HL-60 (cell line): ENCODE data around the gene IFRD1.

Source experiments
- DNase-seq, 2 experiments: peaks; one replicate each; pipeline ENCODE4 v3.0.0-alpha.2; 2010 to 2020; ENCODE audit warnings: low read depth in 1 of 2, low spot score in 1 of 2
- H3K27ac ChIP-seq: fragments of 250-450 bp; sonication (Bioruptor Pico); replicated peaks from 2 replicates; pipeline ENCODE4 v1.5.1; 2020; ENCODE audit warnings: mild to moderate bottlenecking, moderate library complexity
- H3K27me3 ChIP-seq: fragments of 250-450 bp; sonication (Bioruptor Pico); 2 replicates; pipeline ENCODE4 v1.5.1; 2021; ENCODE audit warnings: mild to moderate bottlenecking, moderate library complexity; ENCODE audit not compliant: insufficient read depth, poor library complexity, severe bottlenecking
- H3K4me3 ChIP-seq: replicated peaks from 2 replicates; pipeline ENCODE4 v1.5.1; 2011; ENCODE audit warnings: mild to moderate bottlenecking, control low read depth, low read length; ENCODE audit not compliant: insufficient read depth
- GABPA ChIP-seq: IDR thresholded peaks from 2 replicates; pipeline ENCODE4 v1.6.1; 2012; ENCODE audit warnings: low read depth
- POLR2AphosphoS5 ChIP-seq: IDR thresholded peaks from 2 replicates; pipeline ENCODE4 v1.6.1; 2012; ENCODE audit warnings: low read depth
- REST ChIP-seq: IDR thresholded peaks from 2 replicates; pipeline ENCODE4 v1.6.1; 2012; ENCODE audit warnings: low read depth; ENCODE audit not compliant: insufficient replicate concordance
- SPI1 ChIP-seq: IDR thresholded peaks from 2 replicates; pipeline ENCODE4 v1.6.1; 2012; ENCODE audit warnings: low read depth, mild to moderate bottlenecking, borderline replicate concordance
- TF ChIP-seq, protein P1 (sequence below): IDR thresholded peaks from one replicate; pipeline ENCODE4 v1.5.1; 2011; ENCODE audit warnings: low read length, control low read depth, inconsistent platforms; ENCODE audit not compliant: insufficient read depth

Gene IFRD1

DNA sequence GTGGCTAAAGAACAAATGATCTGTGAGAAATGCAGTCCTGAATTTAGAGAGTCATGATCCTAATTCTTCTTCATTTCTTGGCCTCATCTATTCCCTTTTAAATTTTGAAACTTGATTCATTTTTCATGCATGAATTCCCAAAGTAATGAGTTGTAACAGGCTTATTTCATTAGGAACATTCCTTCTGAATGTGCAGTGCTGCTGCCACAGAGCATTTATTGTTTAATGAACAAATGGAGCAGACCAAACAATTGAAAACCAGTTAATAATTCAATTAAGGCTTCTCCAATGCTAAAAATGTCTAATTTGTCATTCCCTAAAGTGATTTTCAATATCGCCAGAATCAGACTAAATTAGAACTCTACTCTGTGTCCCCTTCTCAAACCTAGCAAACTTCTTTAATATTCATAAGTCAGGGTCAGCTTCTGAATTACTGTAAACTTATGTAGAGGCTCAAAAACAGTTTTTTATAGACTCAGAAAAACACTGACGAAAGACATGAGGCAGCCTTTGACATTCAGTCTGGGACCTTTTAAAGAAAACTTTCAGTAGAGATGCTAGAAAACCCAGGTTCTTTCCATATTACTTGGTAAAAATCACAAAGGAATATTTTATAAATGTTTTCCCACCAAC, 45.0 kb downstream of the IFRD1 start:
- Histone ChIP-seq H3K27me3 (no peaks in the 10 kb centered on the region), H3K27ac (no peak overlapping the region), H3K4me3 (no peak overlapping the region)
- TF ChIP-seq GABPA = no peak
- TF ChIP-seq, protein P1, sequence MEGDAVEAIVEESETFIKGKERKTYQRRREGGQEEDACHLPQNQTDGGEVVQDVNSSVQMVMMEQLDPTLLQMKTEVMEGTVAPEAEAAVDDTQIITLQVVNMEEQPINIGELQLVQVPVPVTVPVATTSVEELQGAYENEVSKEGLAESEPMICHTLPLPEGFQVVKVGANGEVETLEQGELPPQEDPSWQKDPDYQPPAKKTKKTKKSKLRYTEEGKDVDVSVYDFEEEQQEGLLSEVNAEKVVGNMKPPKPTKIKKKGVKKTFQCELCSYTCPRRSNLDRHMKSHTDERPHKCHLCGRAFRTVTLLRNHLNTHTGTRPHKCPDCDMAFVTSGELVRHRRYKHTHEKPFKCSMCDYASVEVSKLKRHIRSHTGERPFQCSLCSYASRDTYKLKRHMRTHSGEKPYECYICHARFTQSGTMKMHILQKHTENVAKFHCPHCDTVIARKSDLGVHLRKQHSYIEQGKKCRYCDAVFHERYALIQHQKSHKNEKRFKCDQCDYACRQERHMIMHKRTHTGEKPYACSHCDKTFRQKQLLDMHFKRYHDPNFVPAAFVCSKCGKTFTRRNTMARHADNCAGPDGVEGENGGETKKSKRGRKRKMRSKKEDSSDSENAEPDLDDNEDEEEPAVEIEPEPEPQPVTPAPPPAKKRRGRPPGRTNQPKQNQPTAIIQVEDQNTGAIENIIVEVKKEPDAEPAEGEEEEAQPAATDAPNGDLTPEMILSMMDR = no peak
- no peak for TF ChIP-seq REST
- TF ChIP-seq POLR2AphosphoS5 = no peak
- DNase-seq = no peak

DNA sequence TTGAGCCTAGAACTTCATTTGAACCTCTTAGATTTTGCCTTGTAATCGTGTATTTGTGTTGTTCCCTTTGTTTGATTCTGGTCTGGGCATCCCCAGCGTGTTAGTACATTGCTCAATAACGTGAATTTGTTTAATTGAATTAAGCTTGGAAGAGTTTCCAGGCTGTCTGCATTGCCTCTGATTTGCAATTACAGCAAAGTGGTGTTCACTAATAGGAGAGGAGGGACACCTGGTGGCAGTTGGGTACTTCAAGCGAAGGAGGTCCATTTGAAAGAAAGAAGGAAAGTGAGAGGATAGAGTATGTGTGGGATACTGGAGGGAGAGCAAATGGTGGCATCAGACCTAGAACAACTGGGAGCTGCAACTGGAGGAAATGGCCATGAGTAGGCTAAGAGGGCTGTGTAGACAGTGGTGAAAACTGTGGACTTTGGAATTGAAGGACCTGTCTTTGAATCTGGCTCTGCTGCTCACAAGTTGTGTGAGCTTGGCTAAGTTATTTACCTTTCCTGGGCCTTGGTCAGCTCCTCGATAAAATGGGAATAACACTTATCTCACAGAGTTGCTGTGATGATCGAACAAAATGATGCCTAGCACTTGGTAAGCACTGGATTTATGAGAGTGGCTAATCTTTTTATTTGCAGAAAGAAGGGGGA, 45.7 kb downstream of the IFRD1 start:
- Histone ChIP-seq H3K27me3 (no peaks in the 10 kb centered on the region), H3K27ac (no peak overlapping the region), H3K4me3 (no peak overlapping the region)
- no peak for TF ChIP-seq GABPA
- TF ChIP-seq, protein P1 = peak; percentile 20
- DNase-seq = peak in 1 of 2 experiments; percentile 51

DNA sequence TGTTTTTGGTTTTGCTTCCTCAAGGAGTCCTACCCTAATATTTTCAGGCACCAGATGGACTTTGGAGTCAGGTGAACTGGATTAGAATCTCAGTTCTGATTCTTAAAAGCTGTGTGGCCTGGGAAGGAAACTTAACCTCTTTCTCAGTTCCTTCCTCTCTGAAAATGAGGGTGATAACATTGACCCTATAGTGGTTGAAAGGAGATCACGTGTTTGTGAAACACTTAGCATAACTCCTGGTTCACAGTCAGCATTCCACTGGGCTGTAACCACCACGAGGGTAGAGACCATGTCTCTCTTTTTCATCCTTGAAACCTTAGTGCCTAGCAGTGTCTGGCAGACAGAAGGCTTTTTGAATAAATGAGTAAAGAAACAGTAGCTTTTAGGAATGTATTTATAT, 47.2 kb downstream of the IFRD1 start:
- Histone ChIP-seq H3K4me3 (no peak overlapping the region), H3K27ac (no peak overlapping the region), H3K27me3 (no peaks in the 10 kb centered on the region)
- TF ChIP-seq GABPA (no peak), POLR2AphosphoS5 (no peak), SPI1 (no peak), REST (no peak)
- TF ChIP-seq, protein P1 = no peak
- no peak for DNase-seq

GRCh38 chr7:112500619-112501018, 50.4 kb downstream of the IFRD1 start:
- TF ChIP-seq POLR2AphosphoS5 (no peak), SPI1 (no peak), REST (no peak), GABPA (no peak)
- TF ChIP-seq, protein P1 = no peak
- no peak overlapping the region for H3K4me3 ChIP-seq
- no peak for DNase-seq
- H3K27ac ChIP-seq = no peak overlapping the region
- no peaks in the 10 kb centered on the region for H3K27me3 ChIP-seq
